ENCODE results near the gene CCDC197.

The CCDC197 gene

GRCh38 chr14:93997082-93997481 is at the start of gene CCDC197:
CCDC197 (plus strand) TSS chr14:93997301; CDS start chr14:93998132, 831 bp downstream.
- TF ChIP-seq GATA2 (IDR thresholded peaks at IDR 0.05; ENCODE audit: low read depth, low read length) = no peak
- no peak for TF ChIP-seq GATA3 (IDR thresholded peaks at IDR 0.05; ENCODE audit: low read depth, low read length)

- no peak for TF ChIP-seq GATA3 (IDR thresholded peaks at IDR 0.05; ENCODE audit: low read depth, low read length)
- TF ChIP-seq GATA2 (IDR thresholded peaks at IDR 0.05; ENCODE audit: low read depth, low read length) = no peak
Measured at GRCh38 chr14:93949511-93950075, 47.5 kb upstream of the CCDC197 start.

GRCh38 chr14:93950948-93951634 is 46.0 kb upstream of the CCDC197 start:
- TF ChIP-seq GATA2 (IDR thresholded peaks at IDR 0.05; ENCODE audit: low read depth, low read length) (no peak), GATA3 (IDR thresholded peaks at IDR 0.05; ENCODE audit: low read depth, low read length) (no peak)

- TF ChIP-seq GATA3 (IDR thresholded peaks at IDR 0.05; ENCODE audit: low read depth, low read length) = no peak
- no peak for TF ChIP-seq GATA2 (IDR thresholded peaks at IDR 0.05; ENCODE audit: low read depth, low read length)
Measured at GRCh38 chr14:93951635-93952540, 45.2 kb upstream of the CCDC197 start.

- TF ChIP-seq GATA2 (IDR thresholded peaks at IDR 0.05; ENCODE audit: low read depth, low read length) (no peak), GATA3 (IDR thresholded peaks at IDR 0.05; ENCODE audit: low read depth, low read length) (no peak)
Measured at GRCh38 chr14:93952829-93953228, 44.3 kb upstream of the CCDC197 start.

GRCh38 chr14:93953263-93953662 is 43.8 kb upstream of the CCDC197 start:
- no peak for TF ChIP-seq GATA3 (IDR thresholded peaks at IDR 0.05; ENCODE audit: low read depth, low read length)
- TF ChIP-seq GATA2 (IDR thresholded peaks at IDR 0.05; ENCODE audit: low read depth, low read length) = no peak

GRCh38 chr14:93953739-93954515 is 43.2 kb upstream of the CCDC197 start:
- TF ChIP-seq GATA2 (IDR thresholded peaks at IDR 0.05; ENCODE audit: low read depth, low read length) (no peak), GATA3 (IDR thresholded peaks at IDR 0.05; ENCODE audit: low read depth, low read length) (no peak)

GRCh38 chr14:93954516-93954830 is 42.6 kb upstream of the CCDC197 start:
- TF ChIP-seq GATA2 (IDR thresholded peaks at IDR 0.05; ENCODE audit: low read depth, low read length) (no peak), GATA3 (IDR thresholded peaks at IDR 0.05; ENCODE audit: low read depth, low read length) (no peak)

GRCh38 chr14:93954900-93955849 is 41.9 kb upstream of the CCDC197 start:
- TF ChIP-seq GATA3 (IDR thresholded peaks at IDR 0.05; ENCODE audit: low read depth, low read length) = no peak

- TF ChIP-seq GATA3 (IDR thresholded peaks at IDR 0.05; ENCODE audit: low read depth, low read length) = no peak
- TF ChIP-seq GATA2 (IDR thresholded peaks at IDR 0.05; ENCODE audit: low read depth, low read length) = no peak
Measured at GRCh38 chr14:93955850-93956481, 41.1 kb upstream of the CCDC197 start.

GRCh38 chr14:93956514-93957332 is 40.4 kb upstream of the CCDC197 start:
- TF ChIP-seq GATA3 (IDR thresholded peaks at IDR 0.05; ENCODE audit: low read depth, low read length) (no peak), GATA2 (IDR thresholded peaks at IDR 0.05; ENCODE audit: low read depth, low read length) (no peak)

- TF ChIP-seq GATA2 (IDR thresholded peaks at IDR 0.05; ENCODE audit: low read depth, low read length) = no peak
Measured at GRCh38 chr14:93957333-93957710, 39.8 kb upstream of the CCDC197 start.
